Transverse colon (tissue), 4 donors: ENCODE data around the gene THBS1.

Experiments used
- CTCF ChIP-seq, 5 experiments: fragments of 200-600 bp in 3 of 5; fragments of 450-650 bp in 2 of 5; sonication (generic) in 3 of 5; IDR thresholded peaks; 1 replicate in 2 of 5; 2 replicates in 3 of 5; pipeline ENCODE4 v1.5.1; 2016 to 2017; ENCODE audit warnings: antibody characterized with exemption in 5 of 5, inconsistent platforms in 3 of 5, mild to moderate bottlenecking in 2 of 5, moderate library complexity in 1 of 5
- EP300 ChIP-seq: sonication (generic); formaldehyde crosslinking; IDR thresholded peaks from one replicate; pipeline ENCODE4 v1.6.1; 2017; ENCODE audit warnings: antibody characterized with exemption, low read depth
- POLR2AphosphoS5 ChIP-seq, 3 donors: sonication (generic); formaldehyde crosslinking; IDR thresholded peaks; one replicate each; pipeline ENCODE4 v1.6.1; 2016; ENCODE audit warnings: antibody characterized with exemption in 3 of 3

GRCh38 chr15:39625451-39625850, 44.6 kb downstream of the THBS1 start:
- TF ChIP-seq POLR2AphosphoS5 (IDR thresholded peaks at IDR 0.05) (no peak), CTCF (IDR thresholded peaks at IDR 0.05) (no peak), EP300 (no peak)
